OCI-M1 (cell line): ENCODE results near the gene EEPD1.
A peak's percentile ranks its signal among the peaks of the same experiment; 100 is the strongest.
"Not testable (repeated sequence)": the region's sequence is repeated elsewhere in the genome, so short reads cannot be mapped to it uniquely, and the experiment has no call there.

Source experiments
- DNase-seq: peaks from one replicate; lab custom pipeline; 2025; lab: John Stamatoyannopoulos, UW

EEPD1 gene

GRCh38 chr7:36129048-36129534, 24.0 kb upstream of the EEPD1 start:
- peak; percentile 6 for DNase-seq

DNA sequence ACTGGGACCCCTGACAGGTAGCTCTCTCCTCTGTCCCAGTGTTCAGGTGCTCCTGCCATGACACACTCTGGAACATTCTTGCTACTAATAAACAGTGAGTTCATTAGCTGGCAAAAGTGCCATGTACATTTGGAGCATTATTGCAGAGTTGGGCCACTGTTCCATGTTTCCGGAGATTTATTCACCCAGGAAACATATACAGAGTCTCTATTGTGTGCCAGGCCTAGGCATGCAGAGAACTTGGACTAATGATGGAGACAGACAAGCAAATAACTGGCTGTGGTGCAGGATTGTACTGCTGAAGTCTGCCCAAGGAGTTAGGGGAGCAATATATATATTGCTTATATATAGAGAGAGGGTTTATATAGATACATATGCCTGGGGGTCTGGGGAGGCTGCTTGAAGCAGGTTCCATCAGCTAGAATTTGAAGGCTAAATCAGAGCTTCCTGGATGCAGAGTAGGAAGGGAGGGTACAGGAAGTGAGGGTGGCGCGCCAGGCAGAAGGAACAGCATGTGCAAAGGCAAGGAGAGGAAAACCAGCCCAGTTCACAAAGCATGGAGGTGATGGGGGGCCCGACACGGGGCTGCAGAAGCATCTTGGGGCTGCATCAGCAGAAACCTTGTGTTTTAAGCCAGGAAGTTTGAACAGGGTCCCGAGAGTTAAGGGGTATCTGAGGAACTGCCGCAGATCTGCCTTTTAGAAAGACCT, 22.7 kb upstream of the EEPD1 start:
- no peak for DNase-seq

GRCh38 chr7:36131026-36131425, 22.0 kb upstream of the EEPD1 start:
- no peak for DNase-seq

GRCh38 chr7:36131499-36131898, 21.6 kb upstream of the EEPD1 start:
- DNase-seq = no peak

DNA sequence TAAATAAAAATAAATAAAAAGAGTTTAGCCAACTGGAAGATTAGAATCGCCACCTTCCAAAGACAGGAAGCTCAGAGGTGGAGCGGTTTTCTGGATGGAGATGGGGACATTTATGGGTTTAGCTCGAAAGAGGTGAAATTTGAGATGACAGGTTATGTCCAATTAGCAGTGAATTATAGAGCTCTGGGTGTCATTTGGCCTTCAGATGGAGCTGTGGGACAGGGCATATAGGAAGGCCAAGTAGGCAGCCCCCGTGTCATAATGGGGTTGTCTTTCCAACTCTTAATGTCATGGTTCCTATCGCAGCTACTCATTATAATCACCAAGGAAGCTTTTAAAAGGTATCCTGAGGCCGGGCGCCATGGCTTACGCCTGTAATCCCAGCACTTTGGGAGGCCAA, 21.0 kb upstream of the EEPD1 start:
- DNase-seq = peak; percentile 6

DNA sequence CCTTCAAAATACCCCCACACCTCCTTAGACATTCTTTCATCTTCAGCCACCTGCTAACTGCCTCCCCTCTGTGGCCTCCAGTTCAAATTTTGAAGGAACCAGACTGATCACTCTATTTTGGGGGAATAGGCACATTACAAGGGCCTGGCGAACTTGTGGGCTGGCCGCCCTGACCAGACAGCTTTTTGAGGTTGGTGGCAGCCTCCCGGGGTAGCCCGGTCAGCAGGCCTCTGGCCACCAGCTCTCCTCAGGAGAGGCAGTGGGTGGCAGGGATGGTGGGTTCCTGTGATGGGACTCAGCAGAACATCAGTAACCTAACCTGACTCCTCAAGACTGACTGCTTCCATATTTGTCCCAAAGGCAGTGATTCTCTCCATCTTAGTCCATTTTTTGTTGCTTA, 17.4 kb upstream of the EEPD1 start:
- DNase-seq = no peak

- no peak for DNase-seq
These were observed 15.8 kb upstream of the EEPD1 start for GRCh38 chr7:36137258-36137657.

- DNase-seq = no peak
These were observed 15.3 kb upstream of the EEPD1 start for GRCh38 chr7:36137754-36138153.

DNA sequence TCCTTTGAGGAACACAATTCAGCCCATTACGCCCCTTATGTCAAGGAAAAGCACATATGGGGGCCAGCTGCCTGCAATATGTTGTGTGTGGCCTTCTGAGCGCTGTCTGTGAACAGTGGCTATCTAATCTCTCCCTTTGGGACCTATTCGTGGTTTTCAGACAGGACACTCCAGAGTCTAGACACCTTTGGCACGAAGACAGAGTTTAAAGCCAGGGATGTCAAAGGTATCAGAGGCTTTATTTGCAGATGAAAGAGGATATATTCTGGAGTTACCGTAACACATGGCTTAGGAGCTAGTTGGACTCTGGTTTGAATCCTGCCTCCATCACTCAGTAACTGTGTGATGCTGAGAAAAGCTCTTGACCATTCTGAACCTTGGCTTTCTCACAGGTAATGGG, 14.8 kb upstream of the EEPD1 start:
- no peak for DNase-seq

GRCh38 chr7:36141351-36141750, 11.7 kb upstream of the EEPD1 start:
- DNase-seq = no peak

DNA sequence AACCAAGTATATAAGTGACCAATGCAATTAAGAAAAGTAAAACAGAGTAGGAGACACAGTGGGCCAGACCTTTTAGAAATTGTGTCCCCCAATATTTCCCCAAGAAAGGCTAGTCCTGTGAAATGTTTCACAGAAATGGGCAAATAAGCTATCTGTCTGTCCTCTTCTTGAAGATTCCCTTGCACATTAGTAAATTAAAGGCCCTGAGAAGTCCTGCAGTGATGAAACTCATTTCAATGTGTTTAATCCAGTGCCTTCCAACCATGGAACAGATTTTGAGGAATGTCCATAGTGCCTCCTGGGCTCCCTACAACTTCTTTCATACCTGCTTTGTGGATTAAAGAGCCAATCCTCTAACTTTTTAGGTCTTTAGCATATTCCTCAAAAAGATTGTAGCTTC, 11.2 kb upstream of the EEPD1 start:
- no peak for DNase-seq

DNA sequence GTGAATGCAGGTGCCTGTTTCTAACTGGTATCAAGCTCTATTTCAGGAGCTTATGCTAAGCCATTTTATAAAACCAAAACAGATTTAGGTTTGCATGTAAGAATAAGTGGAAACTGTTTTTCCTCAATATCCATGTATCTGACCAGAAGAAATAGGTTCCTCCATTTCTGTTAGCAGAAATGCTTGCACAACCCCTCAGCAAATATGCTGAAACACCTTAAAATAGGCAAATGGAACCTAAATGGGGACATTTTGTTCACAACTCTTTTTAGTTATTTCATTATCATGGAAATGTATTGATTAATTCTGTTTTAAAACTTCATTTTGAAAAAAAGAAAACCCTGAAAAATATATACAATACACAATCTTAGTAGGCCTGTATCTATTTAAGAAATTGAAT, 8.9 kb upstream of the EEPD1 start:
- DNase-seq = no peak

- no peak for DNase-seq
These were observed 7.4 kb upstream of the EEPD1 start for GRCh38 chr7:36145686-36146085.

GRCh38 chr7:36147361-36147760, 5.7 kb upstream of the EEPD1 start:
- no peak for DNase-seq

- DNase-seq = no peak
These were observed 4.5 kb upstream of the EEPD1 start for GRCh38 chr7:36148422-36149065.

GRCh38 chr7:36149240-36149639, 3.8 kb upstream of the EEPD1 start:
- DNase-seq = not testable (repeated sequence)

GRCh38 chr7:36149694-36150452, 3.2 kb upstream of the EEPD1 start:
- peak; percentile 28 for DNase-seq

GRCh38 chr7:36151921-36152755, 916 bp upstream of the EEPD1 start:
- no peak for DNase-seq

GRCh38 chr7:36153571-36154097, 580 bp downstream of the EEPD1 start:
- DNase-seq = no peak

GRCh38 chr7:36154255-36155212, 1.5 kb downstream of the EEPD1 start:
- DNase-seq = no peak
